VCaP (cell line): ENCODE measurements around the gene SP2.

Experiments used
- H3K27ac ChIP-seq: fragments of 450-650 bp; 2 replicates; pipeline ENCODE4 v1.5.1; 2017
- CTCF ChIP-seq: fragments of 450-650 bp; conservative IDR thresholded peaks from 2 replicates; pipeline ENCODE4 v1.5.1; 2017; ENCODE audit warnings: mild to moderate bottlenecking, moderate library complexity

The SP2 gene

DNA sequence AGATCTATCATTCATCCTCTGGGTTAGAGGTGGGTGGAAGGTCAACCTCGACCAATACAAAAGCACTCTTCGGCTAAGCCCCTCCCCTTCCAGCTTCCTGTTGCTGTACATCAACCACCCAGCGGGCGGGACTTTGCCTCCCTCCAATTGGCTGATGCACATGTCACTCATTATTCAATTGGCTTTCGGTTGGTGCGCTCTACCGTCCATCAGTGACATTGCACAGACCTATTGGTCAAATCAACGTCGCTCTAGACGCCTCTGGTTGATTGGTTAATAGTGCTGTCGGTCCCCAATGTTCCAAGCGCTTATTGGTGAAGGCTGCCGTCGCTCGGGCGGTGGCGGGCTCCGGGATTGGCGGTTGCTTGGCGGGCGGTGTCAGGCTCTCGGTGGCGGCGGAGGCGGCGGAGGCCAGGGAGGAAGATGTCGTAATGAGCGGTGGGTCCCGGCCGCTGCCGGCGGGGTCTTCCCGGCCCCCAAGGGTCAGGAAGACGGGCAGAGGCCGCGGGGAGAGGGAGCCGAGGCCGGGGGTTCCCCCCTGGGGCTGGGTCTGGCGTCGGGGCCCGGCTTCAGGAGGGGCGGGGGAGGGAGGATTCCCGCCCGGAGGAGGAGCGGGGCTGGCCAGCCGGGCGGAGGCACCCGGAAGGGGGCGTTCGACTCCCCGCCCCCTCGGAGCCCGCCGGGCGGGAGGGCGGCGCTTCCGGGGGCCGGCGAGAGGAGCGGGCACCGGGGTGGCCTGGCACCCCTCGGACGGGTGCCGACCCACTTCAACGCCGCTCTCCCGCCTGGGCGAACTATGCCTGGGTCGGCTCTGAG is at the start of gene SP2:
Gene SP2 (plus strand): TSS at position 381 of the 816 bp plus-strand sequence. CDS start 51 bp downstream, at position 432.
- no peak for TF ChIP-seq CTCF

DNA sequence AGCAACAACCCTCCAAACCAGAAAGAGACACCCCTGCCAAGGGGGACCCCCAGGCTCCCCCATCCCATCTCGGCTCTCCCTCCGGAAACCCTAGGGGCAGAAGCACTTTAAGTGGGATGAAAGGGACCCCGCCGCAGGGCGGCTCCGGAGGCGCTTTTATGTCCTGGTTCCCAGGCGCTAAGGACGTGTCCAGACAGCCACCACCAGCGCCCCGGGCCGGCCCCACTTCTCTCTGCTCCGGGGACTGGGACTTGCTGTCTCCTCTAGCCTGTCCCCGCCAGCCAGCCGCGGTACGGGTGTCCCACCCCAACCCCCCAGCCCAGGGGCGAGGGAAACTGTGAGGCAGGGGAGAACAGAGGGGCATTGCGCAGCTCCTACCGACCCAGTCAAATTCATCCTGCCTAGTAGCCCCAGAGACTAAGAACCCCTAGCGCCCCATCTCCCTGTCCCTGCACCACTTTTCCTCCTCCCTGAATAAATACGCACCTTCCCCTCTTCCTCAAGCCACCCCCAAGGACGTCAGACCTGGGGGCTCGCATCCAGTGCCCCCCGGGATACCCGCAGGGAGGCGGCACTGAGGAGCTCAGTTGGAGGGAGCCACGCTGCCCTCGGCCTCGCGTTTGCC is 49.2 kb upstream of the SP2 start:
- no peak overlapping the region for H3K27ac ChIP-seq
- no peak for TF ChIP-seq CTCF

More for the DNA sequence above, at the start of gene SP2:
- H3K27ac ChIP-seq = peak within 1 kb of the TSS; percentile 96

DNA sequence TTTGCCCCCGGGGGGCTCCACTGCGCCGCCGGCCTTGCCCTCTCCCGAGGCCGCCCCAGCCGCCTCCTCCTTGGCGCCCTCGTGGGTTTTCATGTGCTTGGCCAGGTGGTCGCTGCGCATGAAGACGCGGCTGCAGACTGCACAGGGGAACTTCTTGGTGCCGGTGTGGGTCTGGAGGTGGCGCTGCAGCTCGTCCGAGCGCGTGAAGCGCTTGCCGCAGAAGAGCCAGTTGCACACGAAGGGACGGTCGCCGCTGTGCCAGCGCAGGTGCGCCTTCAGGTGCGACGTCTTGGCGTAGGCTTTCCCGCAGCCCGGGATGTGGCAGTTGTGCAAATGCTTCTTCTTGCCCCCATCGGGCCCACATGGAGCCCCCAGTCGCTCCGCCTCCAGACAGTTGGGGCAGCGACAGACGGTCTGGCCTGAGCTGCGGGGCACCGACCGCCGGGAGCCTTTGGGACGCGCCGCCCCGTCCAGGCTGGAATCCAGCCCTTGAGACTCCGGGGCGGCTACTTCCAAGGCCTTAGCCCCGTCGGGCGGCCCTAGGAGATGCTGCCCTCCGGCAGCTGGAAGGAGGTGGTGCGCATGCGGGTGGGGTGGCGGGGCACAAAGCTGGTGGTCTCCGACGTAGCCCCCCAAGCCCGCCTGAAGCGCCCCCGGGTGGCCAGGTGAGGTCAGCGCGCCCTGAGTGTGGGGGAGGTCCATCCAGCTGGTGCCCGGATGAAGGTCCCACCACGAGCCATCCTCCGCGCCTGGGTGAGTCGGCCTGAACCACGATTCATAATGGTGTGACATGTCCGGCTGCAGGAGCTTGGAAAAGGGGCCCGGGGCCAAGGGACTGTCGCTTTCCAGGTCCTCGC is 48.5 kb upstream of the SP2 start:
- peak; percentile 24; the same call in 1 of the 2 replicates for TF ChIP-seq CTCF
- H3K27ac ChIP-seq = no peak overlapping the region

GRCh38 chr17:47848198-47848513 is 47.9 kb upstream of the SP2 start:
- TF ChIP-seq CTCF = no peak
- no peak overlapping the region for H3K27ac ChIP-seq

DNA sequence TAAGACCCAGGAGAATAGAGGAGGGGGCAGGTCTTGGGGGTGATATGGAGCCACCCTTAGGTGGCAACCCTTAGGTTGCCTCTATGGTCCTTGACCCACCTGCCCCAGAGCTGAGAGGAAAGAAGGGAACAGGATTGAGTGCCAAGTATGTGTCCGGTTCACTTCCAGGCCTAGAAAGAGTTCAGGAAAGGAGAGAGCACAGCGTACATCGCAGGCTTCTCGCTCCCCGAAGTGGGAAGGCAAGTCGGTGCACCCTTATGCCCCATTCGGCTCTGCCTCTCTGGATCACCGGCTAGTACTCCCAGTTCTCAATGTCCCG is 45.7 kb upstream of the SP2 start:
- H3K27ac ChIP-seq = peak overlapping the region; percentile 83
- no peak for TF ChIP-seq CTCF

- H3K27ac ChIP-seq = peak within 1 kb of the TSS; percentile 83
- peak; percentile 35 for TF ChIP-seq CTCF
Measured at GRCh38 chr17:47850692-47851573, 45.1 kb upstream of the SP2 start, which contains the start of gene SP6. Gene SP6, minus strand, starts transcription at chr17:47851163. Its CDS starts 2,734 bp downstream, at chr17:47848429.
